IgD-negative memory B cell (primary cell): ENCODE measurements around the gene STPG2. TPM values are rescaled to one million over a fixed set of nuclear protein-coding genes. Genes with fewer than 3 reads are reported as not detected.
"Not testable (repeated sequence)": the region's sequence is repeated elsewhere in the genome, so short reads cannot be mapped to it uniquely, and the experiment has no call there.

Experiments used
- H3K27ac Mint-ChIP-seq, 3 donors: one replicate each; pipeline ENCODE4 v1.8.0; 2020 to 2022; ENCODE audit warnings: mild to moderate bottlenecking in 3 of 3, mixed read lengths in 3 of 3, moderate library complexity in 1 of 3
- H3K27me3 Mint-ChIP-seq: one replicate; pipeline ENCODE4 v1.8.0; 2021; ENCODE audit warnings: mixed read lengths
- H3K36me3 Mint-ChIP-seq: one replicate; pipeline ENCODE4 v1.8.0; 2020; ENCODE audit warnings: mild to moderate bottlenecking, mixed read lengths
- H3K4me1 Mint-ChIP-seq, 3 donors: one replicate each; pipeline ENCODE4 v1.8.0; 2020 to 2022; ENCODE audit warnings: mixed read lengths in 3 of 3, mild to moderate bottlenecking in 1 of 3
- H3K4me3 Mint-ChIP-seq, 4 donors: one replicate each; pipeline ENCODE4 v1.8.0; 2020 to 2022; ENCODE audit warnings: mild to moderate bottlenecking in 4 of 4, mixed read lengths in 4 of 4, moderate library complexity in 3 of 4
- H3K9me3 Mint-ChIP-seq, 3 donors: one replicate each; pipeline ENCODE4 v1.8.0; 2020 to 2021; ENCODE audit warnings: mixed read lengths in 3 of 3, mild to moderate bottlenecking in 1 of 3
- polyA plus RNA-seq: library from polyadenylated mRNA; unstranded; fragments of 300-500 nt; fragmentation: Illumina TruSeq; gene quantifications from one replicate; pipeline ENCODE4 v1.2.3, GENCODE V29; 2021

Gene STPG2
- polyA plus RNA-seq, 1 donor from 2014 or later: 0.18 TPM

DNA sequence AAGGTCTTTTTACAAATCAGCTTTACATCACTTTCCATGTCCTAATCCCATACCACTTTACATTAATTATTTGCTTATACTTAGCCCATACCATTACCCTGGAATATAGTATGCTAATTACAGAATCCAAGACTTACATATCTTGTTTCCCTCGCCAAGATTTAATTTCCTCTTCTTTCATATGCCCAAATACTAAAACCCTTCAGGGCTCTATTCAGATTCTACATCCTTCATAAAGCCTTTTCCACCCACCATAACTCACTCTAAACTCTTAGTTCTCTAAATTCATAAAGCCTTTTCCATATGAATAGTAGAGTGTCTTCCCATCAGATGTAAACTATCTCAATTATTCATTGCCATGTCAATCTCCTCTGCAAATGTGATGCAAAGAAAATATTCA, 390.7 kb downstream of the STPG2 start:
- H3K27me3 Mint-ChIP-seq: no peaks in the 10 kb centered on the region
- peaks cover 0 to 3% (median 0%) of the 10 kb centered on the region in 3 donors for H3K9me3 Mint-ChIP-seq
- H3K36me3 Mint-ChIP-seq: no peaks in the 10 kb centered on the region
- H3K27ac Mint-ChIP-seq: no peak overlapping the region
- no peak overlapping the region for H3K4me3 Mint-ChIP-seq
- no peaks in the 10 kb centered on the region for H3K4me1 Mint-ChIP-seq

- H3K36me3 Mint-ChIP-seq: no peaks in the 10 kb centered on the region
- no peaks in the 10 kb centered on the region for H3K27me3 Mint-ChIP-seq
- no peaks in the 10 kb centered on the region for H3K4me1 Mint-ChIP-seq
- H3K9me3 Mint-ChIP-seq: peaks cover 0 to 3% (median 0%) of the 10 kb centered on the region in 3 donors
- no peak overlapping the region for H3K27ac Mint-ChIP-seq
- H3K4me3 Mint-ChIP-seq: no peak overlapping the region
Observed at GRCh38 chr4:97747945-97748344, 395.3 kb downstream of the STPG2 start.

DNA sequence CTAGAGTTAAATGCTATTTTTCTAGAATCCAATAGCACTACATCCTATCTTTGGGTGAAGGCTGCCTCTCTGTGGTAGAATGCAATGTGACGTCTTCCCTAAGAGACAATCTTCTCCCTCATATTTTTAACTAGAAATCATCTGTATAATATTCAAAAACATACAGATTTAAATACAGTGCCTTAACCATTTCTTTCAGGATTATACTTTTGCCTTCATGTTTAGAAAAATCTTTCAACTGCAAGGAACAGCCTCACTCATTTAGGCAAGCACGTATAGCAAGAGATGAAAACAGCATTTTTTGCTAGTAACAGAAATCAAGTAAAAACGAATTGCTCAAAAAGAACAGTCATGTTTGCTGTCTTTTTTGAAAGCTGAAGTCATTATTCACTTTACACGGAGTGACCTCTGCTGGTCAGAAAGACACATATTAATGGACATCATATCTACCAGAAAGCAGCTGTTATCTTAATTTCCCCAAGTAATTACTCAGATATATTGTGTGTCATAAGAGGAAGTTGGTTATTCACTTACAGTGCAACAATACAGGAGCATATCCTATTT, 422.3 kb downstream of the STPG2 start:
- Mint-ChIP-seq H3K9me3 (peaks cover 0 to 3% (median 0%) of the 10 kb centered on the region in 3 donors), H3K4me3 (no peak overlapping the region), H3K27me3 (peaks cover 1% of the 10 kb centered on the region), H3K27ac (no peak overlapping the region), H3K36me3 (no peaks in the 10 kb centered on the region), H3K4me1 (no peaks in the 10 kb centered on the region)

DNA sequence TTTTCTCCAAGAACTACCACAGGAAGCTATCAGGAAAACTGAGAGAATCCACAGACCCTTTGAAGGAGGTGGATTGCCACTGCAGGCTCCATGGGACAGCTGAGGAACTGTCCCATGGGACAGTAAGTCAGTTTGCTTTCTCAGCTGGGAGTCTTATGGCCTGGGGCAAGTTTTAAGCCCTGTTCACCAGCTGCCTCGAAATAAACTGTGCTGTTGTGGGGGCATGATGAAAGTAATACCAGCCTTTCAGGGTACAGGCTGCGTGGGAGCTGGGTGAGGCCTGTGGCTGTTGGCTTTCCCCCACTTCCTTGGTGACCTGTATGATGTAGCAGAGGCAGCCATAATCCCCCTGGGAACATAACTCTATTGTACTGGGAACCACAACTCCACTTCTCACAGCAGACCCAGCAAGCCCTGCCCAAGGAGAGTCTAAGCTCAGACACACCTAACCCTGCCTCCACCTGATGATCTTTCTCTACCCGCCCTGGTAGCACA, 452.1 kb downstream of the STPG2 start:
- H3K36me3 Mint-ChIP-seq: no peaks in the 10 kb centered on the region
- H3K4me3 Mint-ChIP-seq: no peak overlapping the region
- H3K27ac Mint-ChIP-seq: no peak overlapping the region
- H3K27me3 Mint-ChIP-seq: no peaks in the 10 kb centered on the region
- peaks cover 3 to 8% (median 4%) of the 10 kb centered on the region in 3 donors for H3K9me3 Mint-ChIP-seq
- H3K4me1 Mint-ChIP-seq: no peaks in the 10 kb centered on the region

DNA sequence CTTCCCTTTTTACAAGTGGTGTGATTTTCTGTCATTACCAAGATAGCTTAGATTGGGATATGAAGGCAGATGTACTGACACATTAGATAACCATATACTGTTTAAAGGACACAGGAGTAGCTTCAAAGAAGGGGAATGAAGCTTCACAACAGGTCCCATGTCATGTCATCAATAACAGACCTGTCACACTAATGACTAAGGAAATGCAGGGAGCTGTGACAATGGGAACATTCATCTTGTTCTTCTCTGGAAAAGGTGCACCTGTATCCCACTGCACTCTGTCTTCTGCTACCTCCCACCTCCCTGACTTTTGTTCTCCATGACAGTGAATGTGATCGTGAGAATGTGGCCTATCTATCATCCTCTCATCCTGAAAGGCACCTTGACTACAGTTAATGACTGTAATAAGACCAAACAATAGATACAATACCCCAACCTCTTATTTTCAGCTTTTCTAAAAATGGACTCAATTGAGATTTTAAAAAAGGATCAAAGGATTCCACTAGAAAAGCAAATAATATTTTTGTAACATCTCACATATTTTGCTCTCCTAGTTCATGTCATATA, 472.5 kb downstream of the STPG2 start:
- Mint-ChIP-seq H3K36me3 (no peaks in the 10 kb centered on the region), H3K9me3 (peaks cover 0 to 10% (median 0%) of the 10 kb centered on the region in 3 donors)

GRCh38 chr4:97665553-97665952, 477.7 kb downstream of the STPG2 start:
- H3K4me1 Mint-ChIP-seq: no peaks in the 10 kb centered on the region
- H3K9me3 Mint-ChIP-seq: peaks cover 0 to 6% (median 1%) of the 10 kb centered on the region in 3 donors
- H3K27me3 Mint-ChIP-seq: no peaks in the 10 kb centered on the region
- H3K36me3 Mint-ChIP-seq: no peaks in the 10 kb centered on the region
- H3K4me3 Mint-ChIP-seq: no peak overlapping the region
- no peak overlapping the region for H3K27ac Mint-ChIP-seq

More for the DNA sequence above, 472.5 kb downstream of the STPG2 start:
- Mint-ChIP-seq H3K27me3 (no peaks in the 10 kb centered on the region), H3K4me1 (no peaks in the 10 kb centered on the region), H3K27ac (no peak overlapping the region), H3K4me3 (no peak overlapping the region)

DNA sequence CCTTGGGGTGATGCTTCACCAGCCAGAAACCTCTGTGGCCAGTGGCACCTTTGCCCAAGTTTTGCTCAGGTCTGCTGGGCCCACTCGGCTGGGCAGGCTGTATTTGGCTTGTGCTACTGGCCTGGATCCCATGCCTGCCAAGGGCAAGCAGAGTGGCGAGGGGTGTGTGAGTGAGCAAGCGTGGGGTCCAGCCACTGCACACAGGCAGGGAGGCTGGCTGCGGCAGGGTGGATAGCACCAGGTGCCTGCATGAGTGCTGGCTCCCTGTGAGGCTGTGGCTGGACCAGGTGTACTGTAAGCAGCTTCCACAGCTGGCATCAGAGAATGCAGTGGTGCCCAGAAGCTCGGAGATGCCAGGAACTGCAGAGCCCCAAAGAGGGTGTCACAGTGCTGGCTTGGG, 478.5 kb downstream of the STPG2 start:
- no peak overlapping the region for H3K27ac Mint-ChIP-seq
- no peaks in the 10 kb centered on the region for H3K27me3 Mint-ChIP-seq
- peaks cover 0 to 6% (median 1%) of the 10 kb centered on the region in 3 donors for H3K9me3 Mint-ChIP-seq
- no peaks in the 10 kb centered on the region for H3K4me1 Mint-ChIP-seq
- no peaks in the 10 kb centered on the region for H3K36me3 Mint-ChIP-seq
- H3K4me3 Mint-ChIP-seq: no peak overlapping the region

- Mint-ChIP-seq H3K4me3 (no peak overlapping the region), H3K27me3 (no peaks in the 10 kb centered on the region), H3K27ac (no peak overlapping the region), H3K9me3 (peaks cover 0 to 6% (median 1%) of the 10 kb centered on the region in 3 donors), H3K4me1 (no peaks in the 10 kb centered on the region), H3K36me3 (no peaks in the 10 kb centered on the region)
Observed at GRCh38 chr4:97662133-97662532, 481.1 kb downstream of the STPG2 start.

GRCh38 chr4:97656044-97656720, 487.1 kb downstream of the STPG2 start:
- Mint-ChIP-seq H3K36me3 (no peaks in the 10 kb centered on the region), H3K27ac (no peak overlapping the region), H3K4me3 (no peak overlapping the region)

GRCh38 chr4:97653701-97654100, 489.6 kb downstream of the STPG2 start:
- Mint-ChIP-seq H3K4me1 (no peaks in the 10 kb centered on the region), H3K27me3 (no peaks in the 10 kb centered on the region), H3K9me3 (peaks cover 0 to 1% (median 0%) of the 10 kb centered on the region in 3 donors), H3K4me3 (no peak overlapping the region), H3K27ac (no peak overlapping the region), H3K36me3 (no peaks in the 10 kb centered on the region)

More at GRCh38 chr4:97656044-97656720, 487.1 kb downstream of the STPG2 start:
- Mint-ChIP-seq H3K9me3 (peaks cover 0 to 1% (median 0%) of the 10 kb centered on the region in 3 donors), H3K4me1 (no peaks in the 10 kb centered on the region), H3K27me3 (no peaks in the 10 kb centered on the region)

GRCh38 chr4:97646997-97647396, 496.3 kb downstream of the STPG2 start:
- Mint-ChIP-seq H3K4me1 (no peaks in the 10 kb centered on the region), H3K27ac (no peak overlapping the region), H3K27me3 (no peaks in the 10 kb centered on the region), H3K9me3 (no peaks in the 10 kb centered on the region), H3K36me3 (no peaks in the 10 kb centered on the region), H3K4me3 (no peak overlapping the region)

DNA sequence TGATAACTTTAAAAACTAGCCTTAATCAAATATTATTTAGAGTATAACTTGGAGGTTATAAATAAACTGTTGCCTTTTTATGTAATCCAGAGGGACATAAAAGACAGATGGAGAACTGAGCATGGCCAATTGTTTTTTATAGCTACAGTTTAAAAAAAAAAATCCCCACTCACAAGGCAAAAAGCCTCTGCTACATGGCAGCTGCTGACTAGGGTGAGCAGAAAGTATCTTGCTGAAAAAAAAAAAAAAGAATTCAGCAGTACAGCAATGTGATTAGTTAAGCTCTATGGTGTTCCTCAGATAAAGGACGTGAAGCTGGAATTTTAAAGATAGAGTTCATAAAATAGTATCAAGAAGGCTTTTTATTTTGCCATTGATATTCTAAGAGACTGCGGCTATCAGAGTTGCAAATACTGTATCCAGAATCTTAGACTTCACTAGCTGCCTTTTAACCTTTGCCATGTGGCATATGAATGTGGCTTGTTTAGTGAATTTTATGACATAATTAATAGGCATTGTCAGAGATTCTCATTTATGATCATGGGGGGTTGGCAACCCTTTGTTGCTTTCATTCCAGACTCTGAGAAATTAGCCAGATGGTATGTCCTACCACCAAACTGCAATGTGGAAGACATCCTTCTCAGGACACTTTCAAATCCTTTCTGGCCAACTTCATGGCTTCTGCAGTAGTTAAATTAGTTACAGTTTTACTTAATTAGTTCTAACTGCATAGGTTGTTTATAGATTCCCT, 498.0 kb downstream of the STPG2 start:
- Mint-ChIP-seq H3K27ac (no peak overlapping the region), H3K9me3 (no peaks in the 10 kb centered on the region), H3K4me3 (no peak overlapping the region), H3K27me3 (no peaks in the 10 kb centered on the region), H3K36me3 (no peaks in the 10 kb centered on the region), H3K4me1 (no peaks in the 10 kb centered on the region)

DNA sequence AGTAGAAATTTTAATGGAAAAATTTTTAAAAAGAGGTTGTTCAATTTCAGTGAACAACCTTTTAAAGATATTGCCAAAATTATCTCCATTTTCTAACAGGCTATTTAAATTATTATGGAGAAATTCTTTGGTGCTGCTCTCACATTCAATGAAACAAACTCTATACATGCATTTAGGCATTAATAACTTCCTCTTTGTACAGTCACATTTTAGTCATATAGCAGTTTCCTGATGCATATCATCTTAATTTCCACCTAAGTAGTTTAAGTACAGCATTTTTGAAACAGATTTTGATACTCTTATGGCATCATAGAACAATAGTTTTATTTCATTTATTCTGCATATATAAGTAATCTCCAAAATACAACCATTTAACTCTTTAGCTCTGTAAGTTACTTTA, 500.1 kb downstream of the STPG2 start:
- no peak overlapping the region for H3K27ac Mint-ChIP-seq

DNA sequence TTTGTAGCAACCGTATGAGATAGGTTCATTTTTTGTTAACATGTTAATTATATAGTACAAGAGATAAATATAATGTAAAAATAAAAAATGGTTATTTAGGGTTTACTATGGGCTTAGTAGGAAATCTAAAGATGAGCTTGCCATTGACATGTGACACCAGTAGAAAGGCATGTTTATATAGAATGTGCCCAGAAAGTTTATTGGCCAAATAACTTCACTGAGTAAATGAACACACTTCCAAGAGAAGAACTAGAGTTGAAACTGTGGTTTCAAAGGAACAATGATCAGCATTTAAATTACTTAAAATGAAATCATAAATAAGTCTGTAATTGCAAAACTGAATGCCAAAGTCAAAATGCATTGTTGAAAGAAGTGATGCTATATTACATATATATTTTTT, 503.3 kb downstream of the STPG2 start:
- H3K4me1 Mint-ChIP-seq: no peaks in the 10 kb centered on the region
- no peaks in the 10 kb centered on the region for H3K9me3 Mint-ChIP-seq
- no peaks in the 10 kb centered on the region for H3K27me3 Mint-ChIP-seq
- no peak overlapping the region for H3K27ac Mint-ChIP-seq
- no peaks in the 10 kb centered on the region for H3K36me3 Mint-ChIP-seq
- H3K4me3 Mint-ChIP-seq: no peak overlapping the region

More for the DNA sequence above, 500.1 kb downstream of the STPG2 start:
- no peaks in the 10 kb centered on the region for H3K36me3 Mint-ChIP-seq
- no peaks in the 10 kb centered on the region for H3K9me3 Mint-ChIP-seq
- no peaks in the 10 kb centered on the region for H3K4me1 Mint-ChIP-seq
- no peak overlapping the region for H3K4me3 Mint-ChIP-seq
- H3K27me3 Mint-ChIP-seq: no peaks in the 10 kb centered on the region

DNA sequence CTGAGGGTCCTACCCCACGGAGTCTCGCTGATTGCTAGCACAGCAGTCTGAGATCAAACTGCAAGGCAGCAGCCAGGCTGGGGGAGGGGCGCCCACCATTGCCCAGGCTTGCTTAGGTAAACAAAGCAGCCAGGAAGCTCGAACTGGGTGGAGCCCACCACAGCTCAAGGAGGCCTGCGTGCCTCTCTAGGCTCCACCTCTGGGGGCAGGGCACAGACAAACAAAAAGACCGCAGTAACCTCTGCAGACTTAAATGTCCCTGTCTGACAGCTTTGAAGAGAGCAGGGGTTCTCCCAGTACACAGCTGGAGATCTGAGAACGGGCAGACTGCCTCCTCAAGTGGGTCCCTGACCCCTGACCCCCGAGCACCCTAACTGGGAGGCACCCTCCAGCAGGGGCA, 509.4 kb downstream of the STPG2 start:
- H3K36me3 Mint-ChIP-seq, H3K4me1 Mint-ChIP-seq, H3K27ac Mint-ChIP-seq, H3K4me3 Mint-ChIP-seq, H3K27me3 Mint-ChIP-seq, H3K9me3 Mint-ChIP-seq: not testable (repeated sequence)
